Measurements from ENCODE around the gene TROAP.
"Not testable (repeated sequence)": the region's sequence is repeated elsewhere in the genome, so short reads cannot be mapped to it uniquely, and the experiment has no call there.

Gene TROAP

DNA sequence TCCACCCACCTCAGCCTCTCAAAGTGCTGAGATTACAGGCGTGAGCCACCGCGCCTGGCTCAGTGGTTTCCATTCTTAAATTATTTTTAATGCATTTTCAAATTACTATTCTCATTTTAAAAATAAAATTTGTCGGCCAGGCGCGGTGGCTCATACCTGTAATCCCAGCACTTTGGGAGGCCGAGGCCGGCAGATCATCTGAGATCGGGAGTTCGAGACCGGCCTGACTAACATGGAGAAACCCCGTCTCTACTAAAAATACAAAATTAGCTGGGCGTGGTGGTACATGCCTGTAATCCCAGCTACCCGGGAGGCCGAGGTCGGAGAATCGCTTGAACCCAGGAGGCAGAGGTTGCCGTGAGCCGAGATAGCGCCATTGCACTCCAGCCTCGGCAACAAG, 10.7 kb downstream of the TROAP start:
- not testable (repeated sequence) for H3K9me3 ChIP-seq (ENCODE audit: low read length); H3K27ac ChIP-seq (ENCODE audit: low read depth, low read length); H3K9ac ChIP-seq (ENCODE audit: low read length); H3K4me3 ChIP-seq (ENCODE audit: low read depth in 1 of 2, low read length in 2 of 2); H3K4me1 ChIP-seq (ENCODE audit: insufficient read depth, low read length); H3K36me3 ChIP-seq (ENCODE audit: insufficient read depth, low read length)
- peaks cover 50 to 73% of the 10 kb centered on the region in 2 donors for H3K27me3 ChIP-seq (ENCODE audit: control insufficient read depth in 1 of 2, insufficient read depth in 2 of 2, low read length in 2 of 2)

GRCh38 chr12:49334226-49334625, 11.2 kb downstream of the TROAP start:
- Histone ChIP-seq H3K9me3 (ENCODE audit: low read length) (no peaks in the 10 kb centered on the region), H3K4me3 (ENCODE audit: low read depth in 1 of 2, low read length in 2 of 2) (no peak overlapping the region), H3K27ac (ENCODE audit: low read depth, low read length) (no peak overlapping the region), H3K27me3 (ENCODE audit: control insufficient read depth in 1 of 2, insufficient read depth in 2 of 2, low read length in 2 of 2) (peaks cover 50 to 78% of the 10 kb centered on the region in 2 donors), H3K9ac (ENCODE audit: low read length) (no peak overlapping the region), H3K36me3 (ENCODE audit: insufficient read depth, low read length) (no peaks in the 10 kb centered on the region), H3K4me1 (ENCODE audit: insufficient read depth, low read length) (peaks cover 9% of the 10 kb centered on the region)

GRCh38 chr12:49334681-49335080, 11.6 kb downstream of the TROAP start:
- Histone ChIP-seq H3K4me1 (ENCODE audit: insufficient read depth, low read length) (peaks cover 9% of the 10 kb centered on the region), H3K27me3 (ENCODE audit: control insufficient read depth in 1 of 2, insufficient read depth in 2 of 2, low read length in 2 of 2) (peaks cover 50 to 82% of the 10 kb centered on the region in 2 donors), H3K9me3 (ENCODE audit: low read length) (no peaks in the 10 kb centered on the region), H3K27ac (ENCODE audit: low read depth, low read length) (no peak overlapping the region), H3K9ac (ENCODE audit: low read length) (no peak overlapping the region), H3K36me3 (ENCODE audit: insufficient read depth, low read length) (no peaks in the 10 kb centered on the region), H3K4me3 (ENCODE audit: low read depth in 1 of 2, low read length in 2 of 2) (no peak overlapping the region)

- Histone ChIP-seq H3K36me3 (ENCODE audit: insufficient read depth, low read length) (no peaks in the 10 kb centered on the region), H3K4me3 (ENCODE audit: low read depth in 1 of 2, low read length in 2 of 2) (no peak overlapping the region), H3K9me3 (ENCODE audit: low read length) (no peaks in the 10 kb centered on the region), H3K27me3 (ENCODE audit: control insufficient read depth in 1 of 2, insufficient read depth in 2 of 2, low read length in 2 of 2) (peaks cover 50 to 83% of the 10 kb centered on the region in 2 donors), H3K27ac (ENCODE audit: low read depth, low read length) (no peak overlapping the region), H3K4me1 (ENCODE audit: insufficient read depth, low read length) (peaks cover 9% of the 10 kb centered on the region), H3K9ac (ENCODE audit: low read length) (no peak overlapping the region)
Observed at GRCh38 chr12:49335118-49335954, 12.3 kb downstream of the TROAP start.

- peaks cover 50 to 83% of the 10 kb centered on the region in 2 donors for H3K27me3 ChIP-seq (ENCODE audit: control insufficient read depth in 1 of 2, insufficient read depth in 2 of 2, low read length in 2 of 2)
Observed at GRCh38 chr12:49335955-49336644, 13.0 kb downstream of the TROAP start.

DNA sequence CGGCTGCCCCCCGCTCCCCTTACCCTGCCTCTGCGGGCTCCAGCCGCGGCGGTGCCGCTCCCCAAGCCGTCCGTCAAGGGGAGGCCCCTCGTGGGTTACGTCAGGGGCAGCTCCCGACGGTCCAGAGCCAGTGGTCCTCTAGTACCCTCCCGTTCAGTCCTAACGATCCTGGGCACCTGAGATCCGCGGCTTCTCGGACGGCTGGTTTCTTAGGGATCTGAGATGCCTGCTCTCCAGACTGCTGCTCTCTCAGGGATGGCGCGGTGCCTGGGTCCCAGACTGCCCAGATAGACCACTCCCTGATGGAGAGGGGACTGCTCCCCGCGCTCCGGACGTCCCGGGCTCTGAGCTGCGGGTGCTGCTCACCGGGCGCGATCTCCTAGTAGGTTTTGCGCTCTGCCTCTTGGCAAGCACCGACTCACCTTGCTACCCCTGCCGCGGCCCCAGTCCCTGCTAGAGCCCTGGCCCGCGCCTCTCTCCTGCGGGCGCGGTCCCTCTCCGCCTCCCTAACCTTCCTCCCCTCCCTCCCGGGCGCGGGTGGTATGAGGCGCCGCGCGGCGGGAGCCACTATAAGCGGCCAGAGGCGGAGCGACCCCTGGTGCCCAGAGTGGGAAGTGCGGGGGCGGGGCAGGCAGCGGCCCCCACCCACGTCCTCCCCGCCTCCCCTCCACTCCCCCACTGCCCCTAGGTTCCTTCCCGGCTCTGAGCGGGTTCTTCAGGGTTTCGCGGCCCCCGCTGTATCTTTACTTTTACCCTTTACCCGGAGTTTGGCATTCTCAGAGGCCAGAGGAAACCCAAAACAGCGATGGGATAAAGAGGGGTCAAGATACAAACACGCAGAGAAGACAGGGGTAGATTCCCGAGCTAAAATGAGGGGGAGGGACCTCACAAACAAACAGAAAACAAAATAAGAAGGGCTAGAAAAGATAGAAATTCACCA, 13.9 kb downstream of the TROAP start, which contains the start of gene C1QL4:
C1QL4 (minus strand) TSS at position 544 of the 940 bp plus-strand sequence. CDS start 711 bp downstream, outside the sequence.
- Histone ChIP-seq H3K27me3 (ENCODE audit: control insufficient read depth in 1 of 2, insufficient read depth in 2 of 2, low read length in 2 of 2) (peaks cover 50 to 86% of the 10 kb centered on the region in 2 donors), H3K27ac (ENCODE audit: low read depth, low read length) (no peak within 1 kb of the TSS), H3K9ac (ENCODE audit: low read length) (no peak within 1 kb of the TSS), H3K4me1 (ENCODE audit: insufficient read depth, low read length) (peaks cover 4% of the 10 kb centered on the region), H3K36me3 (ENCODE audit: insufficient read depth, low read length) (no peaks in the 10 kb centered on the region), H3K9me3 (ENCODE audit: low read length) (no peaks in the 10 kb centered on the region), H3K4me3 (ENCODE audit: low read depth in 1 of 2, low read length in 2 of 2) (peak within 1 kb of the TSS; percentile 7 to 47)

More at GRCh38 chr12:49335955-49336644, 13.0 kb downstream of the TROAP start:
- Histone ChIP-seq H3K4me1 (ENCODE audit: insufficient read depth, low read length) (peaks cover 9% of the 10 kb centered on the region), H3K9ac (ENCODE audit: low read length) (no peak overlapping the region), H3K36me3 (ENCODE audit: insufficient read depth, low read length) (no peaks in the 10 kb centered on the region), H3K27ac (ENCODE audit: low read depth, low read length) (no peak overlapping the region), H3K9me3 (ENCODE audit: low read length) (no peaks in the 10 kb centered on the region), H3K4me3 (ENCODE audit: low read depth in 1 of 2, low read length in 2 of 2) (no peak overlapping the region)

GRCh38 chr12:49338830-49339463, 15.9 kb downstream of the TROAP start:
- Histone ChIP-seq H3K27ac (ENCODE audit: low read depth, low read length) (no peak overlapping the region), H3K9me3 (ENCODE audit: low read length) (no peaks in the 10 kb centered on the region), H3K9ac (ENCODE audit: low read length) (no peak overlapping the region), H3K27me3 (ENCODE audit: control insufficient read depth in 1 of 2, insufficient read depth in 2 of 2, low read length in 2 of 2) (peaks cover 60 to 87% of the 10 kb centered on the region in 2 donors), H3K36me3 (ENCODE audit: insufficient read depth, low read length) (no peaks in the 10 kb centered on the region), H3K4me3 (ENCODE audit: low read depth in 1 of 2, low read length in 2 of 2) (no peak overlapping the region), H3K4me1 (ENCODE audit: insufficient read depth, low read length) (peaks cover 22% of the 10 kb centered on the region)

DNA sequence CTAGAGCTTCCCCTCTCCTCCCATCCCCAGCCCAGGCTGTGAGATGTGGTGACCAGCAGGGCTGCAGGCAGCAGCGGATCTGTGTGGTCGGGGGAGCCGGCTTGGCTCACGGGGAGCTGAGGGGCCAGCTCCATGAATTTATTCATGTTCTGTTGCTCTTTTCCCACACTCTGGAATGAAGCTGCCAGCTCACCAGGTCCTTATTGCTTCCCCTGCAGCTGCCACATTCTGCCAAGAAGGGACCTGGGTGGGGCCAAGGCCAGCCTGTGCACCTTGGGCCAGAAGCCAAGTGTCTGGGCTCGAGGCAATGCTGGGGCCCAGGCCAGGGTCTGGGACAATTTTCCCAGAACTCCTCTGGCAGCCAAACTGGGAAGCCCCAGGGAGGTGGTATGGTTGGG, 16.4 kb downstream of the TROAP start:
- no peak overlapping the region for H3K27ac ChIP-seq (ENCODE audit: low read depth, low read length)
- H3K9me3 ChIP-seq (ENCODE audit: low read length) = no peaks in the 10 kb centered on the region
- H3K9ac ChIP-seq (ENCODE audit: low read length) = no peak overlapping the region
- peaks cover 24% of the 10 kb centered on the region for H3K4me1 ChIP-seq (ENCODE audit: insufficient read depth, low read length)
- no peaks in the 10 kb centered on the region for H3K36me3 ChIP-seq (ENCODE audit: insufficient read depth, low read length)
- no peak overlapping the region for H3K4me3 ChIP-seq (ENCODE audit: low read depth in 1 of 2, low read length in 2 of 2)
- H3K27me3 ChIP-seq (ENCODE audit: control insufficient read depth in 1 of 2, insufficient read depth in 2 of 2, low read length in 2 of 2) = peaks cover 61 to 87% of the 10 kb centered on the region in 2 donors

- H3K27me3 ChIP-seq (ENCODE audit: control insufficient read depth in 1 of 2, insufficient read depth in 2 of 2, low read length in 2 of 2) = peaks cover 56 to 87% of the 10 kb centered on the region in 2 donors
- no peak overlapping the region for H3K9ac ChIP-seq (ENCODE audit: low read length)
- peaks cover 24% of the 10 kb centered on the region for H3K4me1 ChIP-seq (ENCODE audit: insufficient read depth, low read length)
- H3K36me3 ChIP-seq (ENCODE audit: insufficient read depth, low read length) = no peaks in the 10 kb centered on the region
- no peak overlapping the region for H3K4me3 ChIP-seq (ENCODE audit: low read depth in 1 of 2, low read length in 2 of 2)
- no peak overlapping the region for H3K27ac ChIP-seq (ENCODE audit: low read depth, low read length)
- H3K9me3 ChIP-seq (ENCODE audit: low read length) = no peaks in the 10 kb centered on the region
Observed at GRCh38 chr12:49340095-49340870, 17.2 kb downstream of the TROAP start.

Measured in muscle layer of colon (tissue), 2 donors.